HL-60 (cell line): ENCODE results near the gene SLA2.

Experiments used
- POLR2AphosphoS5 ChIP-seq: IDR thresholded peaks from 2 replicates; pipeline ENCODE4 v1.6.1; 2012; ENCODE audit warnings: low read depth
- SPI1 ChIP-seq: IDR thresholded peaks from 2 replicates; pipeline ENCODE4 v1.6.1; 2012; ENCODE audit warnings: low read depth, mild to moderate bottlenecking, borderline replicate concordance
- TF ChIP-seq, protein P1 (sequence below): IDR thresholded peaks from one replicate; pipeline ENCODE4 v1.5.1; 2011; ENCODE audit warnings: low read length, control low read depth, inconsistent platforms; ENCODE audit not compliant: insufficient read depth
- TF ChIP-seq, protein P2 (sequence below): IDR thresholded peaks from 2 replicates; pipeline ENCODE4 v1.6.1; 2012; ENCODE audit warnings: low read depth; ENCODE audit not compliant: insufficient replicate concordance

- TF ChIP-seq, protein P1, sequence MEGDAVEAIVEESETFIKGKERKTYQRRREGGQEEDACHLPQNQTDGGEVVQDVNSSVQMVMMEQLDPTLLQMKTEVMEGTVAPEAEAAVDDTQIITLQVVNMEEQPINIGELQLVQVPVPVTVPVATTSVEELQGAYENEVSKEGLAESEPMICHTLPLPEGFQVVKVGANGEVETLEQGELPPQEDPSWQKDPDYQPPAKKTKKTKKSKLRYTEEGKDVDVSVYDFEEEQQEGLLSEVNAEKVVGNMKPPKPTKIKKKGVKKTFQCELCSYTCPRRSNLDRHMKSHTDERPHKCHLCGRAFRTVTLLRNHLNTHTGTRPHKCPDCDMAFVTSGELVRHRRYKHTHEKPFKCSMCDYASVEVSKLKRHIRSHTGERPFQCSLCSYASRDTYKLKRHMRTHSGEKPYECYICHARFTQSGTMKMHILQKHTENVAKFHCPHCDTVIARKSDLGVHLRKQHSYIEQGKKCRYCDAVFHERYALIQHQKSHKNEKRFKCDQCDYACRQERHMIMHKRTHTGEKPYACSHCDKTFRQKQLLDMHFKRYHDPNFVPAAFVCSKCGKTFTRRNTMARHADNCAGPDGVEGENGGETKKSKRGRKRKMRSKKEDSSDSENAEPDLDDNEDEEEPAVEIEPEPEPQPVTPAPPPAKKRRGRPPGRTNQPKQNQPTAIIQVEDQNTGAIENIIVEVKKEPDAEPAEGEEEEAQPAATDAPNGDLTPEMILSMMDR: no peak
- TF ChIP-seq POLR2AphosphoS5 (no peak), SPI1 (no peak)
- TF ChIP-seq, protein P2, sequence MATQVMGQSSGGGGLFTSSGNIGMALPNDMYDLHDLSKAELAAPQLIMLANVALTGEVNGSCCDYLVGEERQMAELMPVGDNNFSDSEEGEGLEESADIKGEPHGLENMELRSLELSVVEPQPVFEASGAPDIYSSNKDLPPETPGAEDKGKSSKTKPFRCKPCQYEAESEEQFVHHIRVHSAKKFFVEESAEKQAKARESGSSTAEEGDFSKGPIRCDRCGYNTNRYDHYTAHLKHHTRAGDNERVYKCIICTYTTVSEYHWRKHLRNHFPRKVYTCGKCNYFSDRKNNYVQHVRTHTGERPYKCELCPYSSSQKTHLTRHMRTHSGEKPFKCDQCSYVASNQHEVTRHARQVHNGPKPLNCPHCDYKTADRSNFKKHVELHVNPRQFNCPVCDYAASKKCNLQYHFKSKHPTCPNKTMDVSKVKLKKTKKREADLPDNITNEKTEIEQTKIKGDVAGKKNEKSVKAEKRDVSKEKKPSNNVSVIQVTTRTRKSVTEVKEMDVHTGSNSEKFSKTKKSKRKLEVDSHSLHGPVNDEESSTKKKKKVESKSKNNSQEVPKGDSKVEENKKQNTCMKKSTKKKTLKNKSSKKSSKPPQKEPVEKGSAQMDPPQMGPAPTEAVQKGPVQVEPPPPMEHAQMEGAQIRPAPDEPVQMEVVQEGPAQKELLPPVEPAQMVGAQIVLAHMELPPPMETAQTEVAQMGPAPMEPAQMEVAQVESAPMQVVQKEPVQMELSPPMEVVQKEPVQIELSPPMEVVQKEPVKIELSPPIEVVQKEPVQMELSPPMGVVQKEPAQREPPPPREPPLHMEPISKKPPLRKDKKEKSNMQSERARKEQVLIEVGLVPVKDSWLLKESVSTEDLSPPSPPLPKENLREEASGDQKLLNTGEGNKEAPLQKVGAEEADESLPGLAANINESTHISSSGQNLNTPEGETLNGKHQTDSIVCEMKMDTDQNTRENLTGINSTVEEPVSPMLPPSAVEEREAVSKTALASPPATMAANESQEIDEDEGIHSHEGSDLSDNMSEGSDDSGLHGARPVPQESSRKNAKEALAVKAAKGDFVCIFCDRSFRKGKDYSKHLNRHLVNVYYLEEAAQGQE: no peak
These were observed 69.9 kb downstream of the SLA2 start for GRCh38 chr20:36576081-36576445.
